Cardiac septum (tissue), 1 donor: ENCODE data around the gene ELF1. TPM values are rescaled to one million over a fixed set of nuclear protein-coding genes. Genes with fewer than 3 reads are reported as not detected.
"Not testable (repeated sequence)": the region's sequence is repeated elsewhere in the genome, so short reads cannot be mapped to it uniquely, and the experiment has no call there.

Experiments
- DNase-seq: peaks from one replicate; pipeline ENCODE4 v3.0.0-alpha.2; 2020; ENCODE audit warnings: low spot score
- intact Hi-C: fragments of 100-400 bp; cut with DNase I; formaldehyde crosslinking; loops from one replicate; pipeline ENCODE4 v1.14.0; 2022
- total RNA-seq: library from RNA; stranded (reverse); fragmentation: NEBNext Ultra II Directional; extraction: Animal tissue kit (Norgen Biotek cat#: 25700); gene quantifications from one replicate; pipeline ENCODE4 v1.2.1, GENCODE V29; 2021
- donor health status: DM: no; HTN: no; CAD: no.

Gene ELF1
- total RNA-seq, 1 donor from 2014 or later: 36.6 TPM

- intact Hi-C loops: loop anchor here (5.0 to 10.0 kb wide), 3 partner anchors 54 to 136 kb away; partner anchors contain the start of gene SLC25A15
- DNase-seq: no peak
Measured at GRCh38 chr13:40920826-40921225, 98.3 kb downstream of the ELF1 start.

DNA sequence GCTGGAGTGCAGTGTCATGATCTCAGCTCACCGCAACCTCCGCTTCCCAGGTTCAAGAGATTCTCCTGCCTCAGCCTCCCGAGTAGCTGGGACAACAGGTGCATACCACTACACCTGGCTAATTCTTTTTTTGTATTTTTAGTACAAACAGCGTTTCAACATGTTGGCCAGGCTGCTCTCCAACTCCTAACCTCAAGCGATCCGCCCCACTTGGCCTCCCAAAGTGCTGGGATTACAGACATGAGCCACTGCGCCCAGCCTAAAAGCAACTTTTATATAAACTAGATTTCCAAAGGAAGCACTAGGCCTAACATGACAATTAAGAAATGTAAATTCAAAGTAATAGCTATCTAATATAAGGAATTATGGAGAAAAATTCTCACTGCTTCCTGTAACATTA lies 99.2 kb downstream of the ELF1 start:
- DNase-seq: not testable (repeated sequence)
- intact Hi-C loops: loop anchor here (5.0 to 10.0 kb wide), 3 partner anchors 55 to 137 kb away; partner anchors contain the start of gene SLC25A15

GRCh38 chr13:40916207-40916998 lies 102.7 kb downstream of the ELF1 start:
- DNase-seq: no peak
- intact Hi-C loops: no loop called here

- DNase-seq, intact Hi-C loops: not testable (repeated sequence)
Measured at GRCh38 chr13:40914863-40915262, 104.3 kb downstream of the ELF1 start.

DNA sequence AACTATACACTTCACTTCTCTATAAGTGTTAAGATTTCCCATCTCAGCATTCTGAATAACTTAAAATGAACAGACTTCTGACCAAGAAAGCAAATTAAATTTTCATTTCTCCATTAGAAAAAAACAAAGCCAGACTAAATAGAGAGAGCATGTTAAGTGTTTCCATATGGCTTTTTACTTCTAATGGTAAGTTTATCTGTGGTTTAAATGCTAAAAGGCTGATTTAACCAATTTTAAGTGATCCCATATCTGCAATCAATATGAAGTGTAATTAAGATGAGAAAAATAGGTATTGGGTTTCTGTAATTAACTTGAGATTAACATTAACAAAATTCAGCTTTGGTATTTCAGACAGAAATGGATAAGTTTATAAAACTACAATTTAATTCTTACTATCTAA lies 107.8 kb downstream of the ELF1 start:
- DNase-seq: no peak
- intact Hi-C loops: no loop called here

GRCh38 chr13:40910324-40911050 lies 108.6 kb downstream of the ELF1 start:
- intact Hi-C loops: no loop called here
- no peak for DNase-seq

GRCh38 chr13:40909541-40910200 lies 109.4 kb downstream of the ELF1 start:
- intact Hi-C loops, DNase-seq: not testable (repeated sequence)

DNA sequence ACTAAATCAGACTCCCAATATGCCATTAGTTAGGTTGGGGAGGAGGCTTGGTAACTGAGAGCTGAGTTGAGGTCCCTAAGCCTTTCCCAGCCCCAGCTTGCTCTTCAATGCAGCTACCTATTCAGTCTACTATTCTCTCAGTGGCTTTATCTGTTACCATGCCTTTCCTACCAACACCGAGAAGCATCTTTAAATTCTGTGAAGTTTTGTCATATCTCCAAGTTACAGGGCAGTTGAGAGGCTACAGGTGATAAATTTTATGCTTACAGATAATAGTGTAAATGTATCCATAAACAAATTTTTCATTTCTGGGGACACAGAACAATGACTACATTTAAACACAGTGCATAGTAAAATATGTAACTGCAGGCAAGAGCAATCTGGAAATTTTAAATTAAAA lies 110.6 kb downstream of the ELF1 start:
- DNase-seq: no peak
- intact Hi-C loops: no loop called here

- intact Hi-C loops, DNase-seq: not testable (repeated sequence)
Measured at GRCh38 chr13:40901032-40901431, 118.1 kb downstream of the ELF1 start.

DNA sequence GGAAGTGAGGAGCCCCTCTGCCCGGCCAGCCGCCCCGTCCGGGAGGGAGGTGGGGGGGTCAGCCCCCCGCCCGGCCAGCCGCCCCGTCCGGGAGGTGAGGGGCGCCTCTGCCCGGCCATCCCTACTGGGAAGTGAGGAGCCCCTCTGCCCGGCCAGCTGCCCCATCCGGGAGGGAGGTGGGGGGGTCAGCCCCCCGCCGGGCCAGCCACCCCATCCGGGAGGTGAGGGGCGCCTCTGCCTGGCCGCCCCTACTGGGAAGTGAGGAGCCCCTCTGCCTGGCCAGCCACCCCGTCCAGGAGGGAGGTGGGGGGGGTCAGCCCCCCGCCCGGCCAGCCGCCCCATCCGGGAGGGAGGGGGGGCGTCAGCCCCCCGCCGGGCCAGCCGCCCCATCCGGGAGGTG lies 118.5 kb downstream of the ELF1 start:
- intact Hi-C loops, DNase-seq: not testable (repeated sequence)

DNA sequence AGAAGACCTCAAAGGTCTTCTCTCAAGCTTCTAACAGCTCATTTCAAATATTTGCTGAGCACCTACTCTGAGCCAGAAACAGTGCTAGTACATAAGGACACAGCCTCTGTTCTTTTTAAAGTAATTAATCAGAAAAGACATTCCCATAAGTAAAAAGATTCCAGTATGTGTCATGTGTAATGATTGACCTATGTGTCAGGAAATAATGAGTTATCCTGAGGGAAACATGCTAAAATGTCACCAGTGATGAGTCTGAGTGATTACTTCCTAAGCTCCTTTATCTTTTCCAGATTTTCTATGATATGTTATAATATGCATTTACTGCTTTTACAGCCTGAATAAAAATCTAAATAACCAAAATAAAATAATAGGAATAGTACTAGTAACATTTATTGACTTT lies 122.1 kb downstream of the ELF1 start:
- intact Hi-C loops: no loop called here

DNA sequence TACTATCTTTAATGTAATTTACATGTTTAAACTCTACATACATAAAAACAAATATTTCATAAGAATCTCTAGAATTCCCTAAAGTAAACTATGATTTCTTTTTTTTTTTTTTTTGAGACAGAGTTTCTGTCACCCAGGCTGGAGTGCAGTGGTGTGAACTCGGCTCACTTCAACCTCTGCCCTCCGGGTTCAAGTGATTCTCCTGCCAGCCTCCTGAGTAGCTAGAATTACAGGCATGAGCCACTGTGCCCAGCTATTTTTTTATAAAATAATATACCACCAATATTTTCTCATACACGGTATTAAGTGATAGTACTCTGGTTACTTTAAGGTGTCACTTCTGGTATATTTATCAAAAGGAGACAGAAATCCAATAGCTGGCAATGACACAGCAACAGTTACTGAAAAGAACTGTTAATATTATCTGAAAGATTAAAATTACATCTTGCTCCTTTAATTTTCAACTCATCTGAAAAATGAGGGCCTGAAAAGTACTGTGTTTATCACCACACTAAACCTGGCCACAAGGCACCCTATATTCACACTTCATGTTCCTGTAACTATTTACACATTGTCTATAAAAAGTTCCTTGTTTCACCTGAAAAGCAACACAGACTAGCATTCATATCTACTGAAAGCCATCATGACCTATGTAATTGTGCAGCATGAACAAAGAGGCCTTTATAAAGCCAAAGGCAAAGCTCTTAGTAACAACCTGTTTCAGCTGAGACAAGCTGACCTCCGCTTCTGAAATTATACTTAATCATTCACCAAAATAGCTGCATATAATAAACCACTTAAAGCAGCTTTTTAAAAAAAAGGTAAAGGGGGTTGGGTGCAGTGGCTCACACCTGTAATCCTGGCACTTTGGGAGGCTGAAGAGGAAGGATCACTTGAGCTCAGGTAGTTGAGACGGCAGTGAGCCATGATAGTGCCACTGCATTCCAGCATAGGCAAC lies 123.6 kb downstream of the ELF1 start:
- intact Hi-C loops: no loop called here
- DNase-seq: no peak

More for the DNA sequence above, 122.1 kb downstream of the ELF1 start:
- no peak for DNase-seq

GRCh38 chr13:40893573-40893972 lies 125.5 kb downstream of the ELF1 start:
- DNase-seq, intact Hi-C loops: not testable (repeated sequence)

- DNase-seq: no peak
- intact Hi-C loops: no loop called here
Measured at GRCh38 chr13:40886017-40886416, 133.1 kb downstream of the ELF1 start.

DNA sequence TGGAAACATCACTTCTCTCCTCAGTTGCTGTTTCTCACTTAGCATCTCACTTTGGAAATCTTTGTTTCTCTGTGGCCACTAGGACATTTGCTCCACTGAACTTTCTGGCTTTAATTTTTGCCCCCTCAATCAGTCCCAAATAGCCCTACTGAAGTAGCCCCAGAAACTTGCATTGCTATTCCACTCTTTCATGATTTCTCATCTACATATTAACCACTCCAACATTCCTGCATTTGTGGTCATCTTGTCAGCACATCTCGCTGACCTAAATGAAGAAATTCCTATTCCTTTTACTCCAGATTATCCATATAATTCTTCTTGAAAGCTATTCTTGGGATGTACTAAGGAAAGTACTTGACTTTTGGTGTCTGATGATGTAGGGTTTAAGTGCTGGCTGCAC lies 134.9 kb downstream of the ELF1 start:
- DNase-seq, intact Hi-C loops: not testable (repeated sequence)
